Hematopoietic multipotent progenitor cell treated with erythropoietin and hydrocortisone succinate and interleukin-3 and kit ligand, for 17 days (in vitro differentiated cells): Measurements from ENCODE around the gene ZP4.

ENCODE experiments used
- DNase-seq: peaks from one replicate; pipeline ENCODE4 v3.0.0-alpha.2; 2015; ENCODE audit warnings: low spot score

Gene ZP4, protein sequence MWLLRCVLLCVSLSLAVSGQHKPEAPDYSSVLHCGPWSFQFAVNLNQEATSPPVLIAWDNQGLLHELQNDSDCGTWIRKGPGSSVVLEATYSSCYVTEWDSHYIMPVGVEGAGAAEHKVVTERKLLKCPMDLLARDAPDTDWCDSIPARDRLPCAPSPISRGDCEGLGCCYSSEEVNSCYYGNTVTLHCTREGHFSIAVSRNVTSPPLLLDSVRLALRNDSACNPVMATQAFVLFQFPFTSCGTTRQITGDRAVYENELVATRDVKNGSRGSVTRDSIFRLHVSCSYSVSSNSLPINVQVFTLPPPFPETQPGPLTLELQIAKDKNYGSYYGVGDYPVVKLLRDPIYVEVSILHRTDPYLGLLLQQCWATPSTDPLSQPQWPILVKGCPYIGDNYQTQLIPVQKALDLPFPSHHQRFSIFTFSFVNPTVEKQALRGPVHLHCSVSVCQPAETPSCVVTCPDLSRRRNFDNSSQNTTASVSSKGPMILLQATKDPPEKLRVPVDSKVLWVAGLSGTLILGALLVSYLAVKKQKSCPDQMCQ

DNA sequence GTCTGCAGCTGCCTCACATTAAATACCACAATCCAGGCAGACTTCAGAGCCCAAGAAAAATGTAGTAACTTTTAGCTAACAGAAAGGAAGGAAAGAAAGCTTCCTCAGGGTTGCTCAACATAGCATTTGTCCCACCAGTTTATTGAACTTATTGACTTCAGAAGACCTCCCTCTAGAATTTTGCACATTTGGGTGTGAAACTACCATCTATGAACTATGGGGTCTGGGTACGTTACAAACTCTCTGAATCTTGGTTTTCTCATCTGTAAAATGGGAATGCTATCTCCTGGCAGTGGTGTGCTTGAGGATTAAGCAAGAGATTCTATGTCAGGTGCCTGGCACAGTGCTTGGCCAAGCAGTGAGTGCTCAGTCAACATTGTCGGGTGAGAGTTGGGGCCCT lies at the start of gene ZP4:
Gene ZP4 (minus strand): TSS at position 101 of the 400 bp plus-strand sequence. CDS start 287 bp downstream, outside the sequence.
- DNase-seq: no peak

DNA sequence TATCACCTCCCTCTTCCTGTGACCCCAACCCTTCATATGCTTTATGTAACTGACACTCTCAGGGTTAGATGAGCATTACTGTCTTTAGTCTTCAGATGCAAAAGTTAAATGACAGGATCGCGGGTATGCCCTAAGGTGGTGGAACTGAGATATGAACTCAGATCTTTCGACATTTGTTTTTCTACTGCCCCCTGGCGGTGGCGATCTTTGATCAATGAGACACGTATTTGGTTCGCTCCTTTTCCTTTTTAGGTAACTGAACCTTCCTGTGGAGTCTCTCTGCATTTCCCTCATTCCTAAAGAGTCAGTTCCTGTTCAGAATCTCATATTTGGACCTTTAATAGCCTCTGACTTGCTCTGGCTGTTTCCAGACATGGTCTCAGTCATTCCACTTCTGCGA lies 47.8 kb upstream of the ZP4 start:
- DNase-seq: no peak

DNA sequence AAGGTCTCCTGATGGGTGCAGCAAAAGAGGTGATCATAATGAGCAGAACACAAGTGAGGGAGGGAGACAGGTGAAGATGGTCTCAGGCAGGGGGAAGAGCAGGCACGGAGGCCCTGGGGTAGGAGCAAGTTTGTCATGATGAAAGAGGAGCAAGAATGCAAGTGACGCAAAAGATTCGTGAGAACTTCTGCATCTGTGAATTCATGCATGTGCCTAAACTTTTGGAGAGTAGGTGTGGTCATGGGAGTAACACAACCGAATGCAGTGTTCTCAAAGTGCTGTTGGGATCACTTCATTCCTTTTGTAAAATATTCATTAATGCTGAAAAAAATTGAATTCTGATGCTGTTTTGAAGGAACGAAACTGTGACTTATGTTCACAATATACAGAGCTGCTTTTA lies 47.3 kb upstream of the ZP4 start:
- DNase-seq: no peak

DNA sequence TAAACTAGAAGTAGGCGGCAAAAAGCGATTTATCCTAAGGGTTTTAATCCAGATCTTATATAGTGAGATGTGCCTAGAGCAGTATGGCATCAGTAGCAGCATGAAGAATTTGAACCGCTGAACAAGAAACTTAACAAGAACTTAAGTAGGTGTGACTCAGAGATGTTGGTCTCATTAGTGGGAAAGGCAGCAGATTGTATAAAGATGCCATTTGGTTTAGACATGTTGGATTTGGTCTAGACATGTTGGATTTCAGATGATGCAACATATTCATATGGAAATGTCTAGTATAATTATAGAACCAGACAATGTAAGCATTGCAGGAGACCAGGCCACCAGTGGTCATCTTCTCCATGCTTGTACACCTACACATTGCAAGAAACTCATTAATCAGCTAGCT lies 42.1 kb upstream of the ZP4 start:
- no peak for DNase-seq

DNA sequence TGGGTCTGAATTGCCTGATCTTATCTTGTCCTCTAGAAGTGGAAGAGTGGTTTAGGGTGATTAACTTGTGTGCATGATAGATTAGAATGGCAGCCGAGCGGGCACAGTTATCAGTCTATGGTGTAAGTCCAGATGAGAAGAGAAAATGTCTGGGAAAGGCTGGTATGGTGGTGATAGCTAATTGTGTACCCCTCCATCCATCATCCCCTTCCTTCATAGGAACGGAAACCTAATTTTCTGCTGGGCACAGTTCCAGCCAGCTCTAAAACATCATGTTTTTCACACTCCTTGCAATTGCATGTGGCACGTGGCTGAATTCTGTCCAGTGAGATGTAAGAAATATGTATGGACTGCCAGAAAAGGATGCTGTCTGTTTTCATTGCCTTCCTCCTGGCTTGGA lies 40.9 kb upstream of the ZP4 start:
- DNase-seq: no peak

DNA sequence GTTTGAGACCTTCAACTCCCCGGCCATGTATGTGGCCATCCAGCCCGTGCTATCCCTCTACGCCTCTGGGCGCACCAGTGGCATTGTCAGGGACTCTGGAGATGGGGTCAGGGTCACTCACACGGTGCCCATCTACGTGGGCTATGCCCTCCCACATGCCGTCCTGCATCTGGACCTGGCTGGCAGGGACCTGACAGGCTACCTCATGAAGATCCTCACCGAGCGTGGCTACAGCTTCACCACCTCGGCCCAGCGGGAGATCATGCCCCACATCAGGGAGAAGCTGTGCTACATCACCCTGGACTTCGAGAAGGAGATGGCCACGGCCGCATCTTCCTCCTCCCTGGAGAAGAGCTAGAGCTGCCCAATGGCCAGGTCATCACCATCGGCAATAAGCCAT lies 36.5 kb upstream of the ZP4 start:
- no peak for DNase-seq

DNA sequence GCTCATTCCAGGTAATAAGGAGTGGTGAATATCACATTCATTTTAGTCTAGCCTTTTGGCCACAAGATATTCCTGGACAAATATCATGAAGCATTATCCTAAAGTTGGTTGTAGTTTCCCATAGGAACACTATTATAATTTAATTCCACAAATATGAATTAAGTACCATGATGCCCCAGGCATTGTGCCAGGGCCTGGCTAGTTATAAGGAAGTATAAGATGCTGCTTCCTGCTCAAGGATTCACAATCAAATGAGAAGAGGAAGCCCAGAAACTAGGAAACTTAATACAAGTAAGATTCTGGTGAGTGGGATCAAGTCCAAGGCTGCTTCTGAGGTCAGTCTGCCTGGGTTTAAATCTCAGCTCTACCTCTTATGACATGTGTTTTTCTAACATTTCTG lies 30.6 kb upstream of the ZP4 start:
- no peak for DNase-seq

DNA sequence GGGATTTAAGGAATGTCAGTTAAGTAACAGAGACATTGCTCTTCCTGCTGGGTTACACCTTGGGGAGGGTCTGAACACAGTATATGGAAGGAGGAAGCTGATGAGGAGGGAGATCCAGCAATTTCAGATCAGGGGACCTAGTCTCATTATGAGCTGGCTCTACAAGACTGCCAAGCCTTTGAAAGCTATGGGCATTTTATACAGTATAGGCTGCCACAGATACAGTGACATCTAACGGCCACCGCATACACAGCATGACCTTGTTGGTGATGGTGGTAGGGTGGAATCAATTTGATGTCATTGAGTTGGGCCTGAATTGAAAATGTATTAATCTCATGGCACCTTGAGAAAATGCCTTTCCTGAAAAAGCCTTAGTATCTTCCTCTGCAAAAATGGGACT lies 22.6 kb upstream of the ZP4 start:
- no peak for DNase-seq

DNA sequence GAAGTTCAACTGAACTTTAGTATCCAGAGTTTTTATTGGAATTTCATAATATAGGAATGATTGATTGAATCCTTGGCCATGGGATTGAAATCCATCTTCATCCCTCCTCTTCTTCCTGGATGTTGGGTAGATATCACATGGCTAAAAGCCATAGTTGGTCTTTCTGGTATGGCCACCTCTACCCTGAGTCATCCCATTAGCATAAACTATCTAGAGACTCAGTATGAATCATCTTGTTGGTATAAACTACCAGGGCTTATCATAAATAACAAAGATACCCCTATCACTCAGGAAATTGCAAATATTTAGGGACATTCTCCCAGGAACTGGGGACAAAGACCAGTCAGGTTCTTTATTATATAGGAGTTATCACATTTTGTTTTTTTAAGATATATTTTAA lies 21.2 kb upstream of the ZP4 start:
- DNase-seq: no peak

DNA sequence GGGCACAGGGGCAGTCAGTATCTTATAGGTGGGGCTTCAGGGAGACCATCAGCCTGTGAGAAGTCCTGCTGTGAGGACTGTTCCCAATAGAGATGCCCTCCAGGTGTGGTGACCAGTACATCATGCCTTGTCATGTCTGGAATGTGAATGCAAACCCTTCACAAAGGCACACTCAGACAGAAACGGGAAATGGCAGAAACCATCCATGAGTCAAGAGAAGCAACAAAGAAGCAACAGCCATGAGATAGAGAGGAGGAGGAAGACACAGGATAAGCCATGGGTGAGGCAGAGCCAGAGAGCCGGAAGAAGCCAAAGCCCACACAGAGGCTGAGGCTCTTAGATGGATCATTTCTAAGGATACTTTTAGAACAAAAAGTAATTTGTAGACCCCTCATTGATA lies 20.1 kb upstream of the ZP4 start:
- no peak for DNase-seq

DNA sequence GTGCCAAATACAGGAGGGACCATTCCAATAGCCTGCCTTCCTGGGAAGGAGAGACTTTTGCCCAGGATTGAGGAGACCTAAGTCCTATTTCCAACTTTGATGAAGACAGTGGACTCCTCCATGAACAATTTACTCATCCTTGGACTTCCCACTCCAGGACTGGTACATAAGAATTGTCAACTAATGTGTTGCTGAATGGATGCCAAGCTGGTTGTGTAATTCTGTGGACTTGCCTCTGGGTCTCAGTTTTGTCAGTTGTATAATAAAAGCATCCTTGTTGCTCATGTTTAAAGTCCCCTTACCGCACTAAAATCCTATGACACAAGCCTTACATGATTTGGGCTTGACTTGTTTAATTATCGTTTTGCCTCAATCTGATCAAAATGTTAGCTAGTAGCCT lies 13.2 kb upstream of the ZP4 start:
- DNase-seq: no peak

DNA sequence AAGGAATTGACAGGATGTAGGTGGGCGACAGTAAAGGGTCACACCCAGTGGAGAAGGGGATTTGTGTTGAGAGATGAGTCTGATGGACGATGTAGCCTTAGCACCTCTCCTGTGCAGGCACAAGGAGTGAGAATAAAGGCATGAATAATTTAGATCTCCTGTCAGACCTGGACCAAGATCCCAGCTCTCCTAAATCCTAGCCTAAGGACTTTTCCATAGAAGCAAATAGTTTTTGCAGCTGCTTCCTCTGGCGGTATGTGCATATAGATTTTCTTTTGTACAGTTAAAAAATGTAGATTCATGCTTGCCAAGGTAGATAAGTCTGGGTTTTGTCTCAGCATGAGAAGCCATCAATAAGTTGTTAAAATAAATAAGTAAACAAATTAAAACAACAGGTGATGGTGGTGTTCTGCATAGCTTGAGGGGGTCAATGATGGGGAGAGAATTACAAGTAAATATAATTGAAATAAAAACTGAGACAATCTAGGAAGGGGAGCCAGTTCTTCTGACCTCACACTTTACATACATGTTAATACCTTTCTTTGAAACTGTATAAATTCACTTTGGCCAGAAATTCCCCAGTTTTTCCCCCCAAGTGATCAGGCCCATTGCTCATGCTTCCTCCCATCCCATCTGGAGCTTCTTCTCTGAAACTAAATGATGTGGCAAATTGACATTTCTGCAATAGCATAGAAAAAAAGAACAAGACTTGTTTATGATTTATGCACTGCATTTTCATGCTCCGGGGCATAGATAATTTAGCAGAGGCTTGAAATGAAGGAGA lies 12.4 kb upstream of the ZP4 start:
- DNase-seq: no peak

DNA sequence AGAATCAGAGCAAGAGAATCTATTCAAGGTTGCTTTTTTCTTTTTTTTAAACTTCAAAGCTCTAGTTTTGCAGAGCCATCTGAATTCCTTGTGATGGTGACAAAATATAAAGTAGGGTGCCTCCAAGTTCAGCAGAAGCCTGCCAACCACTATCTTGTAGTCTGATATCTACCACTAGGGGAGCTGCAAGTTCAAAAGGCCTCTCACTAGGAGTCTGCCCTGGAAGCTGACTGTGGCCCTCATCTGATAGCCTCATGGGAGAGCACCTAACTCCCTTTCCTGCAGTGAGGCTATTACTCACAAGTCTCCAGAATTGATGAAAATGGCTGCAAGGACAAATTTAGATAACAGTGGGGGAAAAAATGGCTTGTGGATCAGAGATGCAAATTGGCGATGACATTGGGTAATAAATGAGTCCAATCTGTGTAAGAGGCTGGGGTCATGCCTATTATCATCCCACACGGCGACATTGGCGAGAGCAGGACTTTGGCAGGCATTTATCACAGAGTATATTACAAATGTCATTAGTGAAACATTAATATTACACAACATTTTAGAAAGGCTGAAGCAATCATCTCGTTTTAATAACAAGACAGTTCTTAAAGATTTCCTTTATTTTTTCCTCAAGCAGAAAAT lies 10.7 kb upstream of the ZP4 start:
- no peak for DNase-seq

DNA sequence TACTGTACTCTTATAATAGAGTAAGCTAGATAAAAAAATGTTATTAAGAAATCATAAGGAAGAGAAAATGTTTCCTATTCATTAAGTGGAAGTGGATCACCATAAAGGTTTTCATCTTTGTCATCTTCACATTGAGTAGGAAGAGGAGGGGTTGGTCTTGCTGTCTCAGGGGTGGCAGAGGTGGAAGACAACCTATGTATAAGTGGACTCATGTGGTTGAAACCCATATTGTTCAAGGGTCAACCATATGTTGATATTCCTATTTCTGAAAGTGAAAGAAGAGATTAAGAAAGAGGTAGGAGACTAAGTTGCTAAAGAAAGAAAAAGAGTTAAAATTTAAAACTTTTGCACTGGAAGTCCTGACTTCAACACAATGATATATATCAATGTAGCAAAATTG lies 4.9 kb upstream of the ZP4 start:
- DNase-seq: no peak

DNA sequence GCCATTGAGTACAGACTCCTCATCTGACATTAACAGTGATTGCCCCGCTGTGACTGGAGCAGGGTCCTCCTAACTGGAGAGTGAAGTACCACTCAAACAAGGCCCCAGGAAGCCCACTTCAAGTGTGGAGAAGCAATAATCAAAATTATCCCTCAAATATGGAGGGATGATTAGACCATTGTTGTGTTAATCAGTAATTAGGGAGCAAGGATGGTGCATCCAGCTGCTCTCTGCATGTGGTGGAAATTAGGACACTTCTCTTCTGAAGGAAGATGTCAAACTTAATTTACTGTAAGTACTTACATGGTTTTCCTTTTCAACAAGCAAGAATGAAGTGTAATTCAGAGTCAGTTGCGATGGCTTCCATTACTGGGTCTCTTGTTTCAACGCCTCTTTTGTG lies 3.4 kb upstream of the ZP4 start:
- no peak for DNase-seq

DNA sequence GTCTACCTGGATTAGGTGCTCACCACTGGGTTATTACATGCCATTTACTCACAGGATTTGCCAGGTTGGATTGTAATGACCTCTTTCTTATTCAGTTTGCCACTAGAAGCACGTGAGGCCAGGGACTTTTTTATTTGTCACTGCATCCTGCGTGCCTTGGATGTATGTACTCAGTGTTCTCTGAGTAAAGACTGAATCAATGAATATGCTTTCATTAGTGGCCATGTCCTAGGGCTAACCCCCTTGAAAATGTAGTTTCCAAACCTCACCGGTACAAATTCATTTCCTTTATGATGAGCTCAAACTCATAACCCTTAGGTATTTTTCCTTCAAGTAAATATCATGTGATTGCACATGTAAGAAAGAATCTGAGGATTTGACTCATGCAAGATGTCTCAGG lies 1.3 kb upstream of the ZP4 start:
- no peak for DNase-seq

DNA sequence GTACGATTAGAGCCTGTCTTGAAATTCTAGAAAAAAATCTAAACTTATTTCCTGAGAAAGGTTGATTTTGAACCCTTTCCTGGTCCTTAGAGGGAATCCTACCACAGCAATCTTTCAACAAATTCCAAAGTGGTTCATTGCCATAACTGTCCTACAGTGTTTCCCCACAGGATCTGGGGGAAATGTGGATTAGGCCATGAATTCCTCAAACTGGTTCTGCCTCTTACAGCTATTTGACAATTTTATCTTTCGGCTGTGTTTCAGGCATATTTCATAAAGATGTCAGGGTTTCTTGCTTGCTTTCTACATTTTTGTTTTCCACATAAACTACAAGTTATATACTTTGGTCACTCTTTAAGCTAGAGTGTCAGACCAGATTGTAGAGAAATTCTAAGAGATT lies 544 bp upstream of the ZP4 start:
- no peak for DNase-seq

DNA sequence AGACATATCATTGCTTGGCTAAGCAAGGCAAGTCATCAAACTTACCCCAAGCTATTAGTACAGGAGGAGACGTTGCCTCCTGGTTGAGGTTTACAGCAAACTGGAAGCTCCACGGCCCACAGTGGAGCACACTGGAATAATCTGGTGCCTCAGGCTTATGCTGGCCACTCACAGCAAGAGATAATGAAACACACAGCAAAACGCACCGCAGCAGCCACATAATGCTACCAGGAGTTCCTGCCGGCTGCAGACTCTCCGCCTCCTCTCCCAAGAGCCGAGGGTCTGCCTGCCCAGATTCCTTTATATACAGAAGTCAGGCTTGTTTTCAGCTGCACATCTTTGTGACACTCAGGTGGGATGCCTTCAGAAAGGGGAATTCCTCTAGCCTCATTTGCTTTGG lies 306 bp downstream of the ZP4 start:
- DNase-seq: no peak

DNA sequence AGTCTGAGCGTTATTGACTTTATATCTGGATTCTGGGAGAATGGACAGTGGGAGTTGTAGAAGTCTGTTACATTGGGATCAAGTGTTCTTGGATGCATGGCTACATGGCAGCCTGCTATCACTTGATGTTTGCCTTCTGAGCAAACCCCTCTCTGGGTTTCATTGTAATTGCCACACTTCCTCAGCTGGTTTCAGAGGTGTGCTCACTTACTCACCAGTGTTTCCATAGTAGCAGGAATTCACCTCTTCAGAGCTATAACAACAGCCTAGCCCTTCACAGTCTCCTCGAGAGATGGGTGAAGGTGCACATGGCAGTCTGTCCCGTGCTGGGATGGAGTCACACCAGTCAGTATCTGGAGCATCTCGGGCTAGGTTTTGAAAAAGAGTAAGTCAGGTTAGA lies 2.6 kb downstream of the ZP4 start:
- no peak for DNase-seq

DNA sequence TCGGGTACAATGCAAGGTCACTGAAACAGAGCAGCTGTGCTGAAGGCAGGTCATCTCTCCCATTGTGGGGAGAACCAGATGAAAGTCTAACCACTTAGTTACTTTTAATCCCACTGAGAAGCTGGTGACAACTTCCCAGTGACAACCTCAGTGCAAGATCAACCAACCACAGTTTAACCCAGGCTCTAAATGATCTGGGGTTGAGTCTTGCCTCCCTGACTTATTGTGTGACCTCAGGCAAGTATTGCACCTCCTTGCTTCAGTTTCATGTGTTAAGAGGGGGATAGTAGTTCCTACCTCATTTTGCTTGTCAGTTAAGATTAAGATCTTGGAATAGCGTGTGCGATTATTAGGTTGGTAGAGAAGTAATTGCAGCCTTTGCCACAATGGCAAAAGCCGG lies 3.2 kb downstream of the ZP4 start:
- no peak for DNase-seq

DNA sequence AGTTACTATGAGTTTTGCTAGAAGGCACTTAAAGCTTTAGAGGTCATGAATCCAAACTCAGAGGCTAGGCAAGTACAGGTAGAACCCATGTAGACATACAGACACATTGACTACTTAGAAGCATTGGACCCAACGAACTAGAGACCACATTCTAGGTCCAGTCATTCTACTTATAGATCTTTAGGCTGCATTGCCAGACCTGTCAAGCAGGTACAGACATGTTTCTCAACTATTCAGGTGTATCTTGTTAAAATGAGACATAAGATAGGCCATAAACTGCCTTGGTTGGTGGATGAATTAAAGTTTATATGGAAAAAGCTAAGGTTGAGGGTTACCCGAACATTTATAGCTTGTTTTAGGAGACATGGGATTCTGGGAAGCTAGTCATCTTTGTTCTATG lies 6.5 kb downstream of the ZP4 start:
- no peak for DNase-seq

DNA sequence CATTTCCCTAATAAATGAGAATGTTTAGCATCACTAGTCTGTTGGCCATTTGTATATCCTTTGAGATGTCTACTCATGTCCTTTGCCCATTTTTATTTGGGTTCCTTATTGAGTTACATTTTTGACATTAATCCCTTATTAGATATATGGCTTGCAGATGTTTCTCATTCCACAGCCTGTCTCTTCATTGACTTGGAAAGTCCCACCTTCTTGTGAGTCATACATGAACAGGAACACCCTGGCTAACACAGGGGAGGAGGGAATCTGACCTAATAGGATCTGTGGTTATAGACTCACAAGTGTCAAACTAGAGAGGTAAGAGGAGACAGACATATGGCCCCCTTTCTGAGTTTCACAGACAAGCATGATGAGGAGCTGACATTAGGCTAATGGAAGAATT lies 11.5 kb downstream of the ZP4 start:
- DNase-seq: no peak

DNA sequence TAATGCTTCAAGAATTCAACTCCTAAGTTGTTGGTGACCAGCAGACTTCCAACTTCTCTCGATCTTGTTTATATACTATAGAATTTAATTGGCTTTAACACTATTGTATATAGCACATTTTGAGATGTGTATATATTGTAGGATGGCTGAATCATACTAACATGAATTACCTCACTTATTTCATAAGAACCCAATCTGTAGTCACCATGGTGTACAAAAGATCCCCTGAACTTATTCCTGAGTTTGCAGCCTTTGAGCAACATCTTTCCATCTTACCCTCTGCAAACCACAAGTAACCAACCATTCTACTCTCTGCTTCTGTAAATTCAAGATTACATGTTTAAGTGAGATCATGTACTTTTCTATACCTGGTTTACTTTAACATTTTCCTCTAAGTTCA lies 12.3 kb downstream of the ZP4 start:
- DNase-seq: no peak
